ENCODE data around the gene MMAB.

The MMAB gene

GRCh38 chr12:109510196-109510595, 63.1 kb downstream of the MMAB start:
- no peak for DNase-seq (ENCODE audit: low spot score)

DNA sequence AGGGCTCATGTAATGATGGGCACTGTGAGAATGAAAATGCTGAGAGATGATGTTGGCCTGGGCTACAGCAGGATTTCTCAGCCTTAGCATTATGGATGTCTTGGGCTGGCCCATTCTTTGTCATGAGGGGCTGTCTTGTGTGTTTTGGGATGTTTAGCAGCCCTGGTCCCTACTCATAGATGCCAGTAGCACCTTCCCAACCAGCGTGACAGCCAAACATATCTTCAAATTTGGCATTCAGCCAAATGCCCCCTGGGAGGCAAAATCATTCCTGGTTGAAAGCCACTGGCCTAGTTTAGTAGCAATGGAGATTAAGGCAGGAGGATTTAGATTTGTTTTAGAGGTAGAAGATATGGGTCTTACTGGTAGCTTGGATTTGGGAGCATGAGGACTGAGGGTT, 69.2 kb downstream of the MMAB start:
- DNase-seq (ENCODE audit: low spot score) = no peak
